Measurements from ENCODE around the gene JARID2. TPM values are rescaled to one million over a fixed set of nuclear protein-coding genes. Genes with fewer than 3 reads are reported as not detected.
"Not testable (repeated sequence)": the region's sequence is repeated elsewhere in the genome, so short reads cannot be mapped to it uniquely, and the experiment has no call there.

The JARID2 gene
- total and polyA plus RNA-seq, 9 of the 15 experiments (the other 6 are each of a cell fraction or from before 2014, with no cell fraction given): 5.0 to 29.0 (median 15.6) TPM

DNA sequence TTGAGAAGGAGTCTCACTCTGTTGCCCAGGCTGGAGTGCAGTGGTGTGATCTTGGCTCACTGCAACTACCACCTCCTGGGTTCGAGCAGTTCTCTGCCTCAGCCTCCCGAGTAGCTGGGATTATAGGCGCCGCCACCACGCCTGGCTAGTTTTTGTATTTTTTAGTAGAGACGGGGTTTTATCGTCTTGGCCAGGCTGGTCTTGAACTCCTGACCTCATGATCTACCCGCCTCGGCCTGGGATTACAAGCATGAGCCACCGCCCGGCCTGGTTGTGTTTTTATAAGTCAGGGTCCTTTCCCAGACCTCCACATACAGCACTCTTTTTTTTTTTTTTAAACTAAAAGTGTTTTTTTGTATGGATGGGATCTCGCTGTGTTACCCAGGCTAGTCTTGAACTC, 51.3 kb downstream of the JARID2 start:
- intact Hi-C loops (cut with micrococcal nuclease): loop anchor here (5.0 kb wide), 1 partner anchor 90 kb away; no protein-coding TSS in a partner anchor
- H3K9me1 ChIP-seq (ENCODE audit: control insufficient read depth, insufficient read depth, low read length); H3K27me3 ChIP-seq (ENCODE audit: control insufficient read depth in 2 of 2, insufficient read depth in 2 of 2, low read length in 2 of 2); BruUV-seq (replicated peaks); H3K9me3 ChIP-seq (replicated peaks; ENCODE audit: control insufficient read depth, insufficient read depth, low read depth, low read length); H3K36me3 ChIP-seq (ENCODE audit: control insufficient read depth, insufficient read depth, low read length); H3K4me3 ChIP-seq; in situ Hi-C loops (cut with MboI); FAIRE-seq; H2AFZ ChIP-seq (ENCODE audit: low read depth, low read length); ATAC-seq; CTCF ChIA-PET (ENCODE audit: low intra/inter-chr PET ratio): not testable (repeated sequence)
- peaks cover 27 to 64% of the 10 kb centered on the region in 2 experiments for H3K4me1 ChIP-seq (replicated peaks in 1 of 2; ENCODE audit: control insufficient read depth in 2 of 2, insufficient read depth in 2 of 2, low read length in 2 of 2)
- peak overlapping the region; percentile 89 for H3K27ac ChIP-seq (ENCODE audit: extremely low read depth, low read depth, low read length)
- H3K79me2 ChIP-seq (ENCODE audit: control insufficient read depth, insufficient read depth, low read length): peaks cover 97% of the 10 kb centered on the region
- 0 out of 2 replicates have a peak overlapping the region, but pooled peaks have one; percentile 20 for H3K4me2 ChIP-seq (ENCODE audit: insufficient read depth, low read length)
- H3K9ac ChIP-seq (ENCODE audit: insufficient read depth in 1 of 2, low read depth in 2 of 2, low read length in 2 of 2): peak overlapping the region; percentile 32 to 42; a peak in 2 of 4 replicates
- POLR2A ChIA-PET: interaction anchor here (0.6 to 5.3 kb wide), 5 partner anchors 8 to 942 kb away, joined by 3 to 34 read pairs (median 3); no protein-coding TSS in a partner anchor
- peak in 1 of 4 experiments; percentile 70 for DNase-seq (ENCODE audit: extremely low read depth in 1 of 4, low spot score in 3 of 4)
- 0 out of 2 replicates have a peak, but pooled peaks cover 11% of the 10 kb centered on the region for H4K20me1 ChIP-seq (replicated peaks; ENCODE audit: control insufficient read depth, insufficient read depth, low read length)
- TF ChIP-seq NCOR1 (IDR thresholded peaks at IDR 0.05) (peak; percentile 37; the same call in 1 of the 2 replicates), GTF2A2 (tag; IDR thresholded peaks at IDR 0.05) (0 out of 2 replicates have a peak, but pooled peaks have one; percentile 25), CBFA2T2 (conservative IDR thresholded peaks at IDR 0.05) (peak; percentile 18; the same call in 1 of the 2 replicates), ARNT (IDR thresholded peaks at IDR 0.05) (peak in 1 of 2 experiments; percentile 19; a peak in 1 of 4 replicates), ADNP (tag; IDR thresholded peaks at IDR 0.05) (peak; percentile 61; the same call in 1 of the 2 replicates), CBFA2T3 (IDR thresholded peaks at IDR 0.05) (peak; percentile 64), DPF2 (IDR thresholded peaks at IDR 0.05) (peak; percentile 50; the same call in 1 of the 2 replicates), BCOR (IDR thresholded peaks at IDR 0.05) (peak; percentile 59; the same call in 1 of the 2 replicates)
- 17% methylated on average over 12 of the region's 12 CpGs for WGBS (ENCODE audit: insufficient coverage, low coverage, missing lambda C conversion rate)

All from K562 (cell line).